ENCODE results near the gene MMP24. TPM values are rescaled to one million over a fixed set of nuclear protein-coding genes. Genes with fewer than 3 reads are reported as not detected.
A peak's percentile ranks its signal among the peaks of the same experiment; 100 is the strongest.
"Not testable (repeated sequence)": the region's sequence is repeated elsewhere in the genome, so short reads cannot be mapped to it uniquely, and the experiment has no call there.

MMP24 gene
- total and polyA plus RNA-seq, 2 donors (not counting 1 experiment from before 2014, with no cell fraction given) = 0.17 to 0.49 TPM

DNA sequence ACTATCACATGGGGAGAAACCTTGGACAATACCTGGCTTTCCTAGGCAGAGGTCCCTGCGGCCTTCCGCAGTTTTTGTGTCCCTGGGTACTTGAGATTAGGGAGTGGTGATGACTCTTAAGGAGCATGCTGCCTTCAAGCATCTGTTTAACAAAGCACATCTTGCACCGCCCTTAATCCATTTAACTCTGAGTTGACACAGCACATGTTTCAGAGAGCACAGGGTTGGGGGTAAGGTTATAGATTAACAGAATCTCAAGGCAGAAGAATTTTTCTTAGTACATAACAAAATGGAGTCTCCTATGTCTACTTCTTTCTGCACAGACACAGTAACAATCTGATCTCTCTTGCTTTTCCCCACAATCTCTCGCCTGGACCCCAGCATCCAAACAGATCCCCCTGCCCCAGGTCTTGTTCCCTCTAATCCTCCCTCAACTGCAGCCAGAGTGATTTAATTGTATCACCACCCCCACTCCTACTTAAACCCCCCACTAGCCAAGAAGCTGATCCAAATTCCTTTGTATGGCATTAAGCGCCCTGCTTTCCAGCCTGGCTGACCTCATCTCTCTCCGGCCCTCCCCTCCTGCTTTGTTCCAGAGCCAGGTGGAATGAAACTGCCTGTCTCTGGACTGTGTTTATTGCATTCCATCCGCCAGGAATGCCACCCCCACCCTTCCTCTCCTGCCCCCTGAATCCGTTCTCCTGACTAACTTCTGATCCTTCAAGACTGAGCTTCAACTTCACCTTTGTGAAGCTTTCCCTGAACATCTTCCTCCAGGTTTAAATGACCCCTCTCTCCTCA, 36.4 kb downstream of the MMP24 start:
- H3K4me2 ChIP-seq (ENCODE audit: extremely low read depth, insufficient read depth, low read length) = peak overlapping the region; percentile 68
- not testable (repeated sequence) for H4K20me1 ChIP-seq (ENCODE audit: control insufficient read depth, extremely low read depth, insufficient read depth, low read length); H3K27me3 ChIP-seq (ENCODE audit: control insufficient read depth, insufficient read depth, low read length); H3K4me1 ChIP-seq (ENCODE audit: control insufficient read depth, extremely low read depth, insufficient read depth, low read length); H3K4me3 ChIP-seq (replicated peaks in 1 of 4; ENCODE audit: control extremely low read depth in 1 of 4, insufficient read depth in 1 of 4, low read depth in 3 of 4, low read length in 4 of 4); H3K79me2 ChIP-seq (ENCODE audit: control insufficient read depth, insufficient read depth, low read length); H3K36me3 ChIP-seq (ENCODE audit: control insufficient read depth, insufficient read depth, low read length); H2AFZ ChIP-seq (ENCODE audit: low read length); H3K9ac ChIP-seq (ENCODE audit: insufficient read depth, low read length); H3K27ac ChIP-seq (ENCODE audit: insufficient read depth, low read length); H3K9me3 ChIP-seq (ENCODE audit: control insufficient read depth, insufficient read depth, low read depth, low read length)
- DNase-seq (ENCODE audit: low read depth in 2 of 2) = peak in 1 of 2 donors; percentile 88

DNA sequence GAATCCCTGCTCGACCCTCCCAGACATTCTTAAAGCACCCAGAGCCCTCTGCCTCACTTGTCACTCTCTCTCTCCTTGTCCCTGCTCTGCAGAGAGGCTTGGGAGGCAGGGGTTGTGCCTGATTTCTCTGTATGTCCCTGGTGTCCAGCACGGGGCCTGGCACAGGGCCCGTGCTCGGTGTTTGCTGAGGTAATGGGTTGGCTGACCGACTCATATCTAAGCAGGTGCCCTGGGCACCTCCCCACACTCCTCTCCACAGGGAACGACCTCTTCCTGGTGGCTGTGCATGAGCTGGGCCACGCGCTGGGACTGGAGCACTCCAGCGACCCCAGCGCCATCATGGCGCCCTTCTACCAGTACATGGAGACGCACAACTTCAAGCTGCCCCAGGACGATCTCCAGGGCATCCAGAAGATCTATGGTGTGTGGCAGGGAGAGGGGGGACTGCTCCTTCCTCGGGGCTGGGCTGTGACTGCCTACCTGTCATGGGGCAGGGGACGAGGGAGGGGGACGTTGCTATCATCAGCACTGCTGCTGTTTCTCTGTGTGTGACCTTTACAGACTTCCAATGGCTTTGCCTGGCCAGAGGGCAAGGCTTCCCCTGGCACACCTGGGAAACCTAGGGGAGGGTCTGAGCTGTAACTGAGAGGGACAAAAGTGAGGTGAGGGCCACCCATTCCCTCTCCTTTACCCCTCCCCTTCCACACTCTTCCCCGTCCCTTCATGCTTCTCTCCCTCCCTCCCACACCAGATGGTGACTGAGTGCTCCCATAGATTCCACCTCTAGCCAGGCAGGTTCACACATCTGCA, 37.2 kb downstream of the MMP24 start:
- Histone ChIP-seq H3K27me3 (ENCODE audit: control insufficient read depth, insufficient read depth, low read length) (no peaks in the 10 kb centered on the region), H3K4me2 (ENCODE audit: extremely low read depth, insufficient read depth, low read length) (peak overlapping the region; percentile 68), H3K9ac (ENCODE audit: insufficient read depth, low read length) (no peak overlapping the region), H3K27ac (ENCODE audit: insufficient read depth, low read length) (no peak overlapping the region), H4K20me1 (ENCODE audit: control insufficient read depth, extremely low read depth, insufficient read depth, low read length) (no peaks in the 10 kb centered on the region), H3K36me3 (ENCODE audit: control insufficient read depth, insufficient read depth, low read length) (no peaks in the 10 kb centered on the region), H3K4me1 (ENCODE audit: control insufficient read depth, extremely low read depth, insufficient read depth, low read length) (no peaks in the 10 kb centered on the region), H3K9me3 (ENCODE audit: control insufficient read depth, insufficient read depth, low read depth, low read length) (no peaks in the 10 kb centered on the region), H2AFZ (ENCODE audit: low read length) (no peak overlapping the region), H3K79me2 (ENCODE audit: control insufficient read depth, insufficient read depth, low read length) (no peaks in the 10 kb centered on the region), H3K4me3 (replicated peaks in 1 of 4; ENCODE audit: control extremely low read depth in 1 of 4, insufficient read depth in 1 of 4, low read depth in 3 of 4, low read length in 4 of 4) (no peak overlapping the region)
- no peak for TF ChIP-seq EZH2 (IDR thresholded peaks at IDR 0.05; ENCODE audit: low read length, missing control alignments)
- TF ChIP-seq, protein P1, sequence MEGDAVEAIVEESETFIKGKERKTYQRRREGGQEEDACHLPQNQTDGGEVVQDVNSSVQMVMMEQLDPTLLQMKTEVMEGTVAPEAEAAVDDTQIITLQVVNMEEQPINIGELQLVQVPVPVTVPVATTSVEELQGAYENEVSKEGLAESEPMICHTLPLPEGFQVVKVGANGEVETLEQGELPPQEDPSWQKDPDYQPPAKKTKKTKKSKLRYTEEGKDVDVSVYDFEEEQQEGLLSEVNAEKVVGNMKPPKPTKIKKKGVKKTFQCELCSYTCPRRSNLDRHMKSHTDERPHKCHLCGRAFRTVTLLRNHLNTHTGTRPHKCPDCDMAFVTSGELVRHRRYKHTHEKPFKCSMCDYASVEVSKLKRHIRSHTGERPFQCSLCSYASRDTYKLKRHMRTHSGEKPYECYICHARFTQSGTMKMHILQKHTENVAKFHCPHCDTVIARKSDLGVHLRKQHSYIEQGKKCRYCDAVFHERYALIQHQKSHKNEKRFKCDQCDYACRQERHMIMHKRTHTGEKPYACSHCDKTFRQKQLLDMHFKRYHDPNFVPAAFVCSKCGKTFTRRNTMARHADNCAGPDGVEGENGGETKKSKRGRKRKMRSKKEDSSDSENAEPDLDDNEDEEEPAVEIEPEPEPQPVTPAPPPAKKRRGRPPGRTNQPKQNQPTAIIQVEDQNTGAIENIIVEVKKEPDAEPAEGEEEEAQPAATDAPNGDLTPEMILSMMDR (conservative IDR thresholded peaks at IDR 0.05 in 1 of 2, IDR thresholded peaks at IDR 0.05 in 1 of 2; ENCODE audit: low read depth in 1 of 2, low read length in 2 of 2) = no peak
- DNase-seq (ENCODE audit: low read depth in 2 of 2) = no peak

DNA sequence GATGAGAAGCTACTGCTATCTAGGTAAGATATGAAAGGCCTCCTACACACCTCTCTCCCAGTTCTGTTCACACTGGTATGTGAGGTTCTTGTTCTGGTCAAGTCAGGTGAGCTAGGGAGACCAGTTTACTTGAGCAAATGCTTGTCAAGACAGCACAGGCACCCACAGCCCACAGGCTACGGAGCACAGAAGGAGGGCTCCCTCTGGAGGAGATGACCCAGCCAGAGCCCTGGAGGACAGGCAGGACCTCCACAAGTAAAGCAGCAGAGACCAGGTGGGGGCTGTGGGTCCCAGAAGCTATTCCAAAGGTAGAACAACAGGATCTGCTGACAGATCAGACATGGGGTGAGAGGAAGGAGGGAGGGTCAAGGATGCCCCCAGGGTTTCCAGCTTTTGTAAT, 38.3 kb downstream of the MMP24 start:
- TF ChIP-seq EZH2 (IDR thresholded peaks at IDR 0.05; ENCODE audit: low read length, missing control alignments) = no peak
- TF ChIP-seq, protein P1 (conservative IDR thresholded peaks at IDR 0.05 in 1 of 2, IDR thresholded peaks at IDR 0.05 in 1 of 2; ENCODE audit: low read depth in 1 of 2, low read length in 2 of 2) = peak in 1 of 2 donors; percentile 3
- peak in 1 of 2 donors; percentile 59 for DNase-seq (ENCODE audit: low read depth in 2 of 2)

More for the DNA sequence above, 38.3 kb downstream of the MMP24 start:
- H3K27ac ChIP-seq (ENCODE audit: insufficient read depth, low read length) = no peak overlapping the region
- H3K9ac ChIP-seq (ENCODE audit: insufficient read depth, low read length) = no peak overlapping the region
- no peak overlapping the region for H3K4me2 ChIP-seq (ENCODE audit: extremely low read depth, insufficient read depth, low read length)
- peaks cover 3% of the 10 kb centered on the region for H3K36me3 ChIP-seq (ENCODE audit: control insufficient read depth, insufficient read depth, low read length)
- H3K27me3 ChIP-seq (ENCODE audit: control insufficient read depth, insufficient read depth, low read length) = no peaks in the 10 kb centered on the region
- H3K4me3 ChIP-seq (replicated peaks in 1 of 4; ENCODE audit: control extremely low read depth in 1 of 4, insufficient read depth in 1 of 4, low read depth in 3 of 4, low read length in 4 of 4) = no peak overlapping the region
- H2AFZ ChIP-seq (ENCODE audit: low read length) = no peak overlapping the region
- H3K79me2 ChIP-seq (ENCODE audit: control insufficient read depth, insufficient read depth, low read length) = no peaks in the 10 kb centered on the region
- no peaks in the 10 kb centered on the region for H4K20me1 ChIP-seq (ENCODE audit: control insufficient read depth, extremely low read depth, insufficient read depth, low read length)
- H3K4me1 ChIP-seq (ENCODE audit: control insufficient read depth, extremely low read depth, insufficient read depth, low read length) = no peaks in the 10 kb centered on the region
- no peaks in the 10 kb centered on the region for H3K9me3 ChIP-seq (ENCODE audit: control insufficient read depth, insufficient read depth, low read depth, low read length)

Measured in fibroblast of lung (primary cell).